HG02884 (cell line): Measurements from ENCODE around the gene SPAG16.
"Not testable (repeated sequence)": the region's sequence is repeated elsewhere in the genome, so short reads cannot be mapped to it uniquely, and the experiment has no call there.

Experiments
- ATAC-seq: cut with Tn5 transposase; IDR thresholded peaks from one replicate; pipeline ENCODE4 v1.9.1; 2021; ENCODE audit warnings: mild to moderate bottlenecking, moderate library complexity; ENCODE audit not compliant: unreplicated experiment

Gene SPAG16

DNA sequence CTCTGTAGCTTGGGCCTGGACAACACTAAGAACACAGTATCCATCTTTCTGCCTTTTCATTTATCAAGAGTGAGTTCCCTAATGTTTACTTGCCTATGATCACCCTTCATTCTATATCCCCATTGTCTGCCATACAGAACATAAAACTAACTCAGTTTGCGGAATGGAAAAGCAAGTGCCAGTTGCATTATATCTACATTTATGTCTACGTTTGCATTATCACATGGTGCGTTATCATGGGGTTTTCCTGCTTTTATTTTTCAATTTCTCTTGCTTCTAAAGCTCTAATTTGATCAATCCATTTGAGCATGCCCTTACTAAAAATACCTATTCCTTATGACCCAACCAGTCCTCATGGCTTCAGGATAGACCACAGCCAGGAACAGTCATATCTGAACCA, 704.9 kb downstream of the SPAG16 start:
- ATAC-seq: no peak

DNA sequence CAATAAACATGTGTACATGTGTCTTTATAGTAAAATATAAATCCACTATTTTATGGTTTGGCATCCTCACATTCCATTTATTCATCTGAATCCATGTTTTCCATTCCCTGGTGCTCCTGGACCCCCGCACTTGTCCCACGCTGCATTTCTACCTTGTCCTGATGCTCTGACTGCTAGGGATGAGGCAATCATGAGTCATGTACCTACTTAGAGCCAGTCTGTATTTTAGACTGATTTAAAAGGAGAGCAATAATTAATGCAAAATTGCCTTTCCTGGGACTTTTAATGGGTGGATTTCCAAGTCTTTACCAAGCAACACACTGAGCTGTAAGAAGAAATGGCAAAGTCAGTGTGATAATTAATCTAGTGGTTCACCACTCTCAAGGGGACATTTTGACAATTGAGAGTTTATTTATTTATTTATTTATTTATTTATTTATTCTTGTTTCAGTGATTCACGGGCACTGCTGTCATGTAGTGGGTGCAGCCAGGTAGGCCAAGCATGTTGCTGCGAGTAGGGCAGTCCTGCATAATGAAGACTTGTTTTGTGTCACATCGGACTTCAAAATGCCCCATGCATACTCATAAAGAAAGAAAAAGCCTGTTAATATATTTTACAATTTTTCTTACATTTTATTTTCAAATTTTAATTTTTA, 707.3 kb downstream of the SPAG16 start:
- ATAC-seq: no peak

DNA sequence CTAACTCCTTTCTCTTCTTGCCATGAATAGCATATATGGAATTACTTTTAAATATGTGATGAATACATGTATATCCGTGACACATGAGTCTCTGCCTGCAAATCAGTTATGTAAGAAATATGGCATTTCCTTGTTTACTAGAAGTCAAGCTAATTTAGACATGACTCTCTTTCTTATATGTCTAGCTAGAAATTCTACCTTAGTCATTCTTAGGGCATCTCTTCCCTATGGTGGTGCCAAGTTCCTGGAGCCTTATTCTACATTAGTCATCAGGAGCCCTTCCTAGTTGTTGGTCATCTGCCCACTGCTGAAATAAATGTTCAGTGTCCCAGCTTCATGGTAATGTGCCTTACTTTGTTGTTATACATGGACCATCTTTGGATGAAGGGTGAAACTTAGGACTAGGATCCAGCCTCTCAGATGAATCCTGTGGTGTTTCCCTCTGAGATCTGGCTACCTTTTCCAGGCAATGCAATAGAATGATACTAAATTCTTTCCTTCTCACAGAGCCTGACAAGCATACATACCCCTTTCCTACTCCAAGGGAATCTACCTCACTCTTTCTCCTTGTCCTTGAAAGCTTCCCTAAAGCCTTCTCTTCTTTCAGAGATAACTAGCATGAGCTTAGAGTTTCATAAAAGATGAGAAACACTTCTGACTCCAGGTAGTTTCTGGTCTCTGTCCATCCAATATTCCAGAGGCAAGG, 711.3 kb downstream of the SPAG16 start:
- no peak for ATAC-seq

- not testable (repeated sequence) for ATAC-seq
These were observed 714.7 kb downstream of the SPAG16 start for GRCh38 chr2:213998976-213999375.

GRCh38 chr2:214004463-214004862, 720.2 kb downstream of the SPAG16 start:
- ATAC-seq: no peak

GRCh38 chr2:214005337-214005736, 721.1 kb downstream of the SPAG16 start:
- ATAC-seq: no peak

- ATAC-seq: no peak
These were observed 722.3 kb downstream of the SPAG16 start for GRCh38 chr2:214006601-214007000.

DNA sequence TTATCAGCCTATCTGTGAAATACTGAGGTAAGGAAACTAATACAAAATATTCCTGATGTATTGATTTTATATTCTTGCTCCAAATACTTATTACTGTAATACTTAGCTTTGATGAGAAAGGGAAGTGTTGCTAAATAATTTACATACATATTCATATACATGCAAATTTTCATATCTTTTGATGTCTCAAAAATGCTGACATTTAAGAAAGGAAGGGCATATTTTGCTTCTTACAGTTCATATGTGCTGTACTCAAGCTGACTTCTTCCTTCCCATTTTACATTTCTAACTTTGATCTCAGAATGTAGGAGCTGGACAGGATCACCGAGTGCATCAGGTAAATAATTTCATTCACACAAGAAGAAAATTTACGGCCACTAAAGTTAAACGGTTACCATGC, 727.4 kb downstream of the SPAG16 start:
- ATAC-seq: no peak

DNA sequence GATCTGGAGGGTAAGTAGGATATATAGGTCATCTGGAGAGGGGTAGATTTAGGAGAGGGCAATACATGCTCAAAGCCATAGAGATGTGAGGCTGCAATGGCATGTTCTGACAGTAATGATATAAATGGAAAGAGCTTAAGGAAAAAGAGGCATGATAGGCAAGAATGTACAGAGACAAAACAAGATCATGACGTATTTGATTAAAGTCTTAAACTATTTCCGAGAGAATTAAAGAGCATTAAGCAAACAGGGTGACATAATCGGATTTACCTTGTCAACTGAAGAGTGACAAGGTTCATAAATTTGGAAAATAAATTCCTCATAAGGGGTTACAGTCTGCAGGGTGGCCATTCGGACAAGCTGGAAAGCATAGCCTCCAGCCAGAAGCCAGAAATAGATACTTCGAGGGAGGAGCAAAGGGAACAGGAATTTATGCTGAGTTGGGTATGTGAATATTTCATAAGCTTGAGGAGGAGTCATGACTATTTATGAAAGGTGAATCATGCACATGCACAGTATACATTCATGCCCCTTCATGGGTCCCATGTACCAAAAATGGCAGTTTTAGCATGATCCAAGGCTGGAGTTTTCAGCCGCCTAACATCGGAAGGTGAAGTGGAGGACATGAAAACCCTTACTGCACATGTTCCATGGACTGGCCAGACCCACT, 730.4 kb downstream of the SPAG16 start:
- no peak for ATAC-seq

DNA sequence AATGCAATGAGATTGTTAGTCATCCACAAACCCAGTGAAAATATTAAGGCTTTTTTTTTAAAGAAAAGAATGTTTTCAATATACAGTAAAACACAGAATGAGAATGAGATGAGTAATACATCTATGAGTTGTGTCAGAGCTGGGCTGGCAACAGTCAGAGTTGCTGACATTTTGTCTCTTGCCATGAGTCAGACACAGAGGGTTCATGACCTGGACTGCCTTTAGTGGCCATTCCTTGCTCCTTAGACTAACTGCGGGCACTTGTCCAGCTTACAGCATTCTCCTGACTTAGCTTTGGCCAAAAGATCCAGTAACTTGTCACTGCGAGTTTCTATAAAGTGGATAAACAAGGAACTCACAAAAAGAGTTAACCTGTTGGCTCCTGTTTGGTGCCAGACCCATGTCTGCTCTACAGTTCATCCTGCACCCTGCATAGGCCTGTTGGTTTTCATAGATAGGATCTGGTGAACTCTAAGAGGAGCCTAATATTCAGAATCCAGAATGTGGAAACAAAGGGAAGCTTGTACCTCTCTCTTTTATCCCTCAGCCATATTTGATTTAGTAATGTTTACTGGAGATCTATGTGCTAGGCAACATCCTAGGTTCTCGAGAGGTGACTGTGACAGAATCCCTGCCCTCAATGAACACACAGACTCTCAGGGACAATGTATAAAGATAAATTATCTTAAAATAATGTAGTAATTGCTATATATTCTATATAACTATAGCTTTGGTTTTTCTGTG, 735.1 kb downstream of the SPAG16 start:
- ATAC-seq: no peak

DNA sequence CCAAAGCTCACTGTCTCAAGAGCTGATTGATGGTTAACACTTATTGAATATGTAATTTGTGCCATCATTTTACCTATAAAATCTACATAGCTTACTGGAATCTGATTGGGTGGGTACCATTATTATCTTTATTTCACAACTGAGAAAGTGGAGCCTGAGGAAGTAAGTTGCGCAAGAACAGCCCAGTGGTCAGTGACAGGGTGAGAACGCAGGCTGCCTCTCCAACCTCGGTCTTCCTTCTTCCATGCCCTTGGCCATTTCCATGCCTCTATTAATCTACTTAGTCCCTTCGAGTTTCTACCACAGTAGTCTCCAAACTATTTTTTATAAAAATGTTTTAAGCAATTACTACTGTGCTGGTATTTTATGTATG, 735.7 kb downstream of the SPAG16 start:
- no peak for ATAC-seq

DNA sequence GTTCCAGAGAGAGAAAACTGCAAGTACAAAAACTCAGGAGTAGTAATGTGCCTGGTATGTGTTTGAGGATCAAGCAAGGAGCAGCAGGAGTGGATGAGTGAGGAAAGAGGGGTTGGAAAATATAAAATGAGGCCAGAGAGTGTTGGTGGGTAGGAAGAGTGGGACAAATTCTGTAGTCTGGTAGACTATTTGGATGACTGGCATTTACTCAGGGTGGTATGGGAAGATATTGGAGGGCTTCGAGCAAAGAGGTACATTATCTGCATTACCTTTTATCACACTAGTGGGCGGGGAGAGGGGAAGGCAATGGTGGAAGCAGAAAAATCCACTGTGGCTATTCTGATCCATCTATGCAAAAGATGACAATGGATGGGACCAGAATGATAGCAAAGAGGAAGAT, 744.9 kb downstream of the SPAG16 start:
- no peak for ATAC-seq

DNA sequence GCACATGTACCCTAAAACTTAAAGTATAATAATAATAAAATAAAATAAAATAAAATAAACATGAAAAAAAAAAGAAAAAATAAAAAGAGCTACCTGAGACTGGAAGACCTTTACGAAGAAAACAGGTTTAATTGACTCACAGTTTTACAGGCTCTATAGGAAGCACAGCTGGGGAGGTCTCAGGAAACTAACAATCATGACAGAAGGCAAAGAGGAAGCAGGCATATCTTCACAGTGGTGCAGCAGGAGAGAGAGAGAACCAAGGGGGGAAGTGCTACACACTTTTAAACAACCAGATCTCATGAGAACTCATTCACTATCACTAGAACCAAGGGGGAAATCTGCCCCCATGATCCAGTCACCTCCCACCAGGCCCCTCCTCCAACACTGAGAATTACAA, 747.3 kb downstream of the SPAG16 start:
- ATAC-seq: no peak

DNA sequence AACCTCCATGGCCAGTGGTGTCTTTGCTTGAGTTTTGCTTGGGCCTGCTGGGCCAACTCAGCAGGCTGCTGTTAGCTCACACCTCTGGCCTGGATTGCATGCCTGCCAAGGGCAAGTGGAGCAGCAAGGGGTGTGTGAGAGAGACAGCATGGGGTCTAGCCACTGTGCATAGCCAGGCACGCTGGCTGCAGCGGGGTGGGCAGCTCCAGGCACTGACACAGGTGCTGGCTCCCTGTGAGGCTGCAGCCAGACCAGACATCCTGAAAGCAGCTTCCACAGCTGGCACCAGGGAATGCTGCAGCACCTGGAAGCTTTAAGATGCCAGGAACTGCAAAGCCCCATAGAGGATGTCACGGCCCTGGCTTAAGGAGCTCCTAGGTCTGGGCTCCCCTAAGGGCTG, 750.2 kb downstream of the SPAG16 start:
- ATAC-seq: no peak

DNA sequence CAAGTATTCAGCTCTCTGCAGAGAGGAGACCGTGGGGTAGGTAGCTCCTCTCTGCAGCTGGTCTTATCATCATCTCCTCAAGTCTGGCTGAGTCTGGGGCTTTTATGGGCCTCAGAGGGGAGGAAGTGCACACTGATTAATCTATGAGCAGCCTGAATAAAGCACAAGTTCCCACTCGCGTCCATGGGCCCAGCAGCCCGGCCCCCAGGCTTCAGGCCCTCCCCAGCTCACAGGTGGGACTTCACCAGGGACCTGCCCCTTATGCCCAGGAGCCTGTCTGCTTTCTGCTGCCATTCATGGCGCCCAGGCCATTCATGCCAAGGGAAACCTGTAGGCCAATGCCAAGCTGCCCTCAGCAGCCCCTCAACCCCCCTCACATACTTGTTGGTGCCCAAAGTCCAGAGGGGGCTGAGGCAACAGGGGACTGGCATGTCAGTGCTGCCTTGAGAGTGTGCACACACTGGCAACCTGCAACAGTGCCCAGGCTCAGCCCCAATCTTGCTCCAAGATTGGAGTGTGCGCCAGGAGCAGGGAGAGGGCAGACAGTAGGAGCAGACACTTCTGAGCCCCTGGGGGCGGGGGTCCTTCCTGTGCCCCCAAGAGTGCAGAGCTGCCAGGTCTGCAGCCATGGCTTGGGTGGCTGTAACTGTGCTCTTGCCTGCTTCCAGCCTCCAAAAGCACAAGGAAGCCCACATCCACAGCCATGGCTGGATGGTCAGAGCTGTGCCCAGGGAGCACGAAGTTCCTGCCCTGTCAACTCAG, 751.0 kb downstream of the SPAG16 start:
- ATAC-seq: no peak

GRCh38 chr2:214035921-214036320, 751.7 kb downstream of the SPAG16 start:
- ATAC-seq: no peak

DNA sequence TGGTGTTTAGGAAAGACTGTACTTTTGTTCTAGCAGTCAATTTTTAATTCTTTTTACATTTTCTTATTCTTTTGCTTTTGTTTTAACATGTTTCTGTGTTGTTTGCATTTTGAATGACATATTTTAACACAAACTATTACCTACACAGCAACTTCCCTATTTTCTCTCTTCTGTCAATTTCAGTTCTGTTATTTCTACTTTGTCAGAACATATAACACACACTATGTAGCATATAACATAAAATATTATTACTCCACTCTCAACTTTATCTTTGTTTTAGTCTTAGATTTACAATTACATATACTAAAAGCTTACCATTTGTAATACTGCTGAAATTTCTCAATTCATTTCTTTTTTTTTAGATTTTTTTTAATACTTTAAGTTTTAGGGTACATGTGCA, 753.9 kb downstream of the SPAG16 start:
- ATAC-seq: no peak

DNA sequence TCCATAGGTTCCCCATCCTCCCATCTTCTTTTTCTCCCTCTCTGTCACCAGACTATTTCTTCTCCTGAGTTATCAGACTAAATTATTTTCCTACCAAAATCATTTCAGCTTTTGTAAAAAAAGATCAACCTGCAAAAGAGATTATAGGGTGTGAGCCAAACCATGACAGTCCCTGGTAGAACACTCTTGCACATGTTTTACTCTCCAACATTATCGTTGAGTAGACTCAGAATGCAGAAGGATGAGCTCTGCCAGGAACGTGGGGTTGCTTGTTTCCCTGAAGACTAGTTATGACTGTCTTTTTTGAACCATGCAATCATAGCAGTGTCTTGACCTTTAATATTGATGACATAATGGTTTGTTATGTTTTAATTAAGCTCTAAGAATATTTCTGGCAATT, 766.5 kb downstream of the SPAG16 start:
- ATAC-seq: no peak

DNA sequence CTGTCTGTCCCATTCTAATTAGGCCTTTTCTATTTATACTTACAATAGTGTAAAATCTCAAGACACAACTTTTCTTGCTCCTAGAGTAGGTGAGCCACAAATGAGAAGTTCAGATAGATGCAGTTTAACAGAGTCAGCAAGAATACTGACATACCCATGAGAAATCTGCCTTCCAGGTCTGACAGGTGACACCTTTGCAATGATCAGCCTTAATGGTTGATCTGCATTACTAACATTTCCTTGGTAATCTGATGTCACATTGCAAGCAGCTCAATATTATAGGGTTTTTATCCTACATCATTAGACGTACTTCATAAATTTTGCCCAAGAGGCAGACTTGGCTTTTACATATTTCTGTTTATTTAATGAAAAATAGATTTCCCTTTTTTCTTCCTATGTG, 767.3 kb downstream of the SPAG16 start:
- no peak for ATAC-seq

DNA sequence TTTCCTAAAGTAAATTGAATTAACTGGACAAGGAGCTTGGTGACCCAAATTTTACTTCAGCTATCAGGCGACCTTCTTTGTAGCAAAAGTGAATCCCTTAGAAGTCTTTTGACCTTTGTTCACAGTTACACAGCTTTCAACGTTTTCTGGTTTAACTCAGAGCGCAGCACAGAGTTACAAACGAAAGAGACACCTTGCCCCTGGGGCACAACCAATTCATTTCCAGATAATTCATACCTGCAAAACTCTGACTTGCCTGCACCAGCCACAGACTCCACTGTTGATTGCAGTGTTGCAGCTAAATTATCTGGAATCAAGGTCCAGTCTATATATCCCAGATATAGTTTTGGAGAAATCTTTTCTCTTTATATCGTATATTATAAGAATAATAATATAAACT, 768.0 kb downstream of the SPAG16 start:
- ATAC-seq: no peak

DNA sequence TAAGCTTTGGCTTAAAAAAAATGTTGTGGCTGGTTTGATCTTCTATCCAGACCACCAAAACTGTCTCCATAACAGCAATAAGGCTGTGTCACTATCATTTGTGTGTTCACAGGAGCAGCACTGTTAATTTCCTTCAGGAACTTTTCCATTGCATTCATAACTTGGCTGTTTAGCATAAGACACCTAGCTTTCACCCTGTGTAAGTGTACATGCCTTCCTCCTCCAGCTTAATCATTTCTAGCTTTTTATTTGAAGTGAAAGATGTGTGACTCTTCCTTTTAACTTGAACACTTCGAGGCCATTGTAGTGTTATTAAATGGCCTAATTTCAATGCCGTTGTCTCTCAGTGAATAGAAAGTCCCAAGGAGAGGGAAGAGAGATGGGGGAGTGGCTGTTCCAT, 773.7 kb downstream of the SPAG16 start:
- no peak for ATAC-seq
